HepG2 (cell line): ENCODE results near the gene SAMD4A. TPM values are rescaled to one million over a fixed set of nuclear protein-coding genes. Genes with fewer than 3 reads are reported as not detected.
A peak's percentile ranks its signal among the peaks of the same experiment; 100 is the strongest.

Experiments used
- AHR ChIP-seq: IDR thresholded peaks from 2 replicates; pipeline ENCODE4 v1.6.1; 2018; ENCODE audit warnings: missing genetic modification reagents, missing compliant biosample characterization
- ATF7-NPFF ChIP-seq: sonication (generic); formaldehyde crosslinking; IDR thresholded peaks from 2 replicates; pipeline ENCODE4 v1.8.1; 2023; ENCODE audit warnings: mild to moderate bottlenecking, low read depth, missing genetic modification reagents, moderate library complexity
- CBFB ChIP-seq: sonication (generic); formaldehyde crosslinking; IDR thresholded peaks from 2 replicates; pipeline ENCODE4 v1.4.0; 2020; ENCODE audit warnings: missing genetic modification reagents
- CEBPB ChIP-seq: IDR thresholded peaks from 2 replicates; pipeline ENCODE4 v1.6.1; 2011; ENCODE audit warnings: low read depth, low read length, improper control_type of control experiment, borderline replicate concordance
- DDIT3 ChIP-seq: sonication (generic); formaldehyde crosslinking; IDR thresholded peaks from 2 replicates; pipeline ENCODE4 v1.4.0; 2020; ENCODE audit warnings: mild to moderate bottlenecking, missing genetic modification reagents
- HNRNPL ChIP-seq: fragments of 200-400 bp; formaldehyde crosslinking; IDR thresholded peaks from 2 replicates; pipeline ENCODE4 v1.6.1; 2017; ENCODE audit warnings: mild to moderate bottlenecking, low read depth, low read length
- MAF1 ChIP-seq: sonication (generic); formaldehyde crosslinking; IDR thresholded peaks from 2 replicates; pipeline ENCODE4 v1.5.0; 2020; ENCODE audit warnings: missing genetic modification reagents, borderline replicate concordance
- MXD3 ChIP-seq: IDR thresholded peaks from 2 replicates; pipeline ENCODE4 v1.6.1; 2016; ENCODE audit warnings: mild to moderate bottlenecking, missing biosample characterization, missing genetic modification reagents
- PAWR ChIP-seq: sonication (generic); formaldehyde crosslinking; IDR thresholded peaks from 2 replicates; pipeline ENCODE4 v1.4.0; 2020; ENCODE audit warnings: missing genetic modification reagents, mild to moderate bottlenecking, borderline replicate concordance
- POLR2G ChIP-seq: fragments of 200-400 bp; formaldehyde crosslinking; IDR thresholded peaks from 2 replicates; pipeline ENCODE4 v1.6.1; 2018; ENCODE audit warnings: mild to moderate bottlenecking, low read depth, low read length, moderate library complexity
- SNAPC4 ChIP-seq: sonication (generic); formaldehyde crosslinking; IDR thresholded peaks from 2 replicates; pipeline ENCODE4 v1.4.0; 2020; ENCODE audit warnings: mild to moderate bottlenecking, missing genetic modification reagents
- SOX5 ChIP-seq: IDR thresholded peaks from 2 replicates; pipeline ENCODE4 v1.6.1; 2016; ENCODE audit warnings: borderline replicate concordance
- TFDP1 ChIP-seq: IDR thresholded peaks from 2 replicates; pipeline ENCODE4 v1.6.1; 2016; ENCODE audit warnings: missing compliant biosample characterization, missing genetic modification reagents, borderline replicate concordance
- ZBTB14 ChIP-seq: sonication (generic); formaldehyde crosslinking; IDR thresholded peaks from 2 replicates; pipeline ENCODE4 v1.4.0; 2020; ENCODE audit warnings: missing genetic modification reagents
- ZBTB25 ChIP-seq: IDR thresholded peaks from 2 replicates; pipeline ENCODE4 v1.6.1; 2018; ENCODE audit warnings: missing genetic modification reagents
- ZNF484 ChIP-seq: sonication (generic); formaldehyde crosslinking; IDR thresholded peaks from 2 replicates; pipeline ENCODE4 v1.5.1; 2020; ENCODE audit warnings: mild to moderate bottlenecking, low read depth, missing genetic modification reagents, borderline replicate concordance
- ZNF607 ChIP-seq: sonication (generic); formaldehyde crosslinking; IDR thresholded peaks from 2 replicates; pipeline ENCODE4 v1.5.1; 2020; ENCODE audit warnings: missing genetic modification reagents, mild to moderate bottlenecking, borderline replicate concordance
- polyA plus RNA-seq, 8 experiments: library from polyadenylated mRNA; depleted of rRNA in 3 of 8; stranded (reverse) in 7 of 8; unstranded in 1 of 8; fragments of >200 nt; fragmentation: Illumina TruSeq in 4 of 8; extraction: Trizol in 4 of 8; gene quantifications; 2 replicates each; pipeline versions ENCODE4 v1.2.1 to v1.2.3, GENCODE V29; 2011 to 2016; ENCODE audit warnings: low read depth in 4 of 8, missing spikeins in 1 of 8, mixed read lengths in 1 of 8; ENCODE audit not compliant: insufficient read depth in 1 of 8
- total RNA-seq, 5 experiments: library from RNA; depleted of rRNA; stranded (reverse); fragments of >200 nt; fragmentation: Illumina TruSeq; extraction: Trizol; gene quantifications; 2 replicates each; pipeline ENCODE4 v1.2.3, GENCODE V29; 2016; ENCODE audit warnings: low read depth in 1 of 5

SAMD4A gene
- total and polyA plus RNA-seq, 2 of the 13 experiments (the other 11 are each of a cell fraction or from before 2014, with no cell fraction given), result 11.8 to 13.0 TPM

- TF ChIP-seq CEBPB (no peak), MAF1 (CRISPR knock-in tag) (no peak), DDIT3 (CRISPR knock-in tag) (no peak), PAWR (CRISPR knock-in tag) (no peak), SNAPC4 (CRISPR knock-in tag) (no peak; the same call in 1 of the 2 replicates), ZNF484 (no peak), HNRNPL (peak; percentile 89; the same call in 1 of the 2 replicates), AHR (CRISPR knock-in tag) (peak; percentile 62), ATF7-NPFF (no peak; the same call in 1 of the 2 replicates), CBFB (peak; percentile 18; the same call in 1 of the 2 replicates), MXD3 (CRISPR knock-in tag) (no peak), SOX5 (CRISPR knock-in tag) (no peak), ZNF607 (CRISPR knock-in tag) (peak; percentile 78), TFDP1 (peak; percentile 52; the same call in 1 of the 2 replicates), ZBTB25 (CRISPR knock-in tag) (peak; percentile 56), ZBTB14 (CRISPR knock-in tag) (peak; percentile 49), POLR2G (peak; percentile 67)
Observed at GRCh38 chr14:54564868-54565784, 1.8 kb upstream of the SAMD4A start (continued).
